Epithelial cell of esophagus (primary cell): Measurements from ENCODE around the gene SRSF5.

Experiments used
- DNase-seq: peaks from one replicate; pipeline ENCODE4 v3.0.0; 2010; ENCODE audit warnings: low read depth
- H3K4me3 ChIP-seq: 2 replicates; pipeline ENCODE4 v1.5.1; 2011; ENCODE audit warnings: mild to moderate bottlenecking, low read length, control low read depth
- TF ChIP-seq, protein P1 (sequence below): IDR thresholded peaks from 2 replicates; pipeline ENCODE4 v1.5.1; 2011; ENCODE audit warnings: low read depth, mild to moderate bottlenecking, low read length, control low read depth, inconsistent platforms; ENCODE audit not compliant: insufficient read depth; ENCODE audit errors: missing control alignments

SRSF5 gene

DNA sequence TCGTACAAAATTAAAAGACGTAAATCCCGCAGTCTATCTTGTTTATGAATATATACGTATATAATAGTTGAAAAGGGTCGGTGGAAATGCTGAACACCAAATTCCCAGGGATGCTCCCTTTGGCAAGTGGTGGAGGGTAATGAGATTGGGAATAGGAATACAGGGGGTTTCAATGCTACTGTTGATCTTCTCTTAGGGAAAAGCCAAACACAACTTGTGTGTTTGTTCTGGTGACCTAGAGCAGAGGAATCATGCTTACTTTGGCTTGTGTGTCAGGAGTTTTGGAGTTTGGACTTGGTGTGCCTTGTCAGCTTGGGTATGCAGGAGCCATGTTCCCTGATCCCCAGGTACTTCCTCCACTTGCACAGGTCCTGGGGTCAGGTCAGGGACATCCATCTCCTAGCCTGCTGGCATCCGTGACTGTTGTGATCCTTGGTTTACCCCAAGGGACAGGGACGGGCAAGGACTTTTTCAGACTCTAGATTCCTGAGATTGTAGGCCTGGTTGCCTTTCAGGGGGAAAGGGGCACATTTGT lies 26.0 kb downstream of the SRSF5 start:
- TF ChIP-seq, protein P1, sequence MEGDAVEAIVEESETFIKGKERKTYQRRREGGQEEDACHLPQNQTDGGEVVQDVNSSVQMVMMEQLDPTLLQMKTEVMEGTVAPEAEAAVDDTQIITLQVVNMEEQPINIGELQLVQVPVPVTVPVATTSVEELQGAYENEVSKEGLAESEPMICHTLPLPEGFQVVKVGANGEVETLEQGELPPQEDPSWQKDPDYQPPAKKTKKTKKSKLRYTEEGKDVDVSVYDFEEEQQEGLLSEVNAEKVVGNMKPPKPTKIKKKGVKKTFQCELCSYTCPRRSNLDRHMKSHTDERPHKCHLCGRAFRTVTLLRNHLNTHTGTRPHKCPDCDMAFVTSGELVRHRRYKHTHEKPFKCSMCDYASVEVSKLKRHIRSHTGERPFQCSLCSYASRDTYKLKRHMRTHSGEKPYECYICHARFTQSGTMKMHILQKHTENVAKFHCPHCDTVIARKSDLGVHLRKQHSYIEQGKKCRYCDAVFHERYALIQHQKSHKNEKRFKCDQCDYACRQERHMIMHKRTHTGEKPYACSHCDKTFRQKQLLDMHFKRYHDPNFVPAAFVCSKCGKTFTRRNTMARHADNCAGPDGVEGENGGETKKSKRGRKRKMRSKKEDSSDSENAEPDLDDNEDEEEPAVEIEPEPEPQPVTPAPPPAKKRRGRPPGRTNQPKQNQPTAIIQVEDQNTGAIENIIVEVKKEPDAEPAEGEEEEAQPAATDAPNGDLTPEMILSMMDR: no peak
- DNase-seq: no peak
- H3K4me3 ChIP-seq: no peak overlapping the region

DNA sequence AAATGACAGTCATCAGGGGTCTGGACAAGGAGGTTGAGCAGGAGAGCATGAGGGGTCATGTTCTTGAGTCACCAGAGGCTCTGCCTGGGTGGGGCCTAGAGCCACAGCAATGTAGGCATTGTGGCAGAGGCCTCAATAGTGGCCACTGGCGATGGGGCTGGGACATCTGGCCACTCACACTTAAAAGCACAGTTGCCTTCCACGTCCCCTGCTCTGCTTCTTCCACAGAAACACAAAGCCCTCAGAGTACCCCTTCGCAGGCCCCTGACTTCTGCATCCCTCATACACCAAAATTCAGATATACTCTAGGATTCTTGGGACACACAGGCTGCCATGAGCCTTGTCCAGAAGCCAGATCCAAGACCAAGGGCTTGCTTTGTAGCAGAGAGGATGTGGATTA lies 27.8 kb downstream of the SRSF5 start:
- H3K4me3 ChIP-seq: no peak overlapping the region
- no peak for DNase-seq
- TF ChIP-seq, protein P1: no peak

DNA sequence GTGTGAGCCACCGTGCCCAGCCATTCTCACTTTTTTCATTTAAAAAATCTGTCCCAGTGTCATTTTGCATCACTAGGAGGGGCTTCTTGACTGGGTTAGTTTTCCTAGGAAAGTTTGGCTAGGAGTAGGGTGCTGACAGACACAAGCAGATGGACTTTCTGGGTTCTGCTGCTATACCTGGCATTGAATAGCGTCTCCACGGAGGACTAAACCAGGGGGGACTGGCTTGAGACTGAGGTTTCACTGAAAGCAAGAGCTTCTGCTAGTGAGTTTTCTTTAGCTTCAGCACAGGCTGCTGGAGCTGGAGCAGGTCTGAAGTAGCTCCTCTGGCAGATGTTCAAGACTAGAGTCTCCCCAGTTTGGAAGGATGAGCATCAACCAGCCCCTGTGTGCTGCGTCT lies 28.7 kb downstream of the SRSF5 start:
- no peak overlapping the region for H3K4me3 ChIP-seq
- DNase-seq: no peak
- TF ChIP-seq, protein P1: no peak

DNA sequence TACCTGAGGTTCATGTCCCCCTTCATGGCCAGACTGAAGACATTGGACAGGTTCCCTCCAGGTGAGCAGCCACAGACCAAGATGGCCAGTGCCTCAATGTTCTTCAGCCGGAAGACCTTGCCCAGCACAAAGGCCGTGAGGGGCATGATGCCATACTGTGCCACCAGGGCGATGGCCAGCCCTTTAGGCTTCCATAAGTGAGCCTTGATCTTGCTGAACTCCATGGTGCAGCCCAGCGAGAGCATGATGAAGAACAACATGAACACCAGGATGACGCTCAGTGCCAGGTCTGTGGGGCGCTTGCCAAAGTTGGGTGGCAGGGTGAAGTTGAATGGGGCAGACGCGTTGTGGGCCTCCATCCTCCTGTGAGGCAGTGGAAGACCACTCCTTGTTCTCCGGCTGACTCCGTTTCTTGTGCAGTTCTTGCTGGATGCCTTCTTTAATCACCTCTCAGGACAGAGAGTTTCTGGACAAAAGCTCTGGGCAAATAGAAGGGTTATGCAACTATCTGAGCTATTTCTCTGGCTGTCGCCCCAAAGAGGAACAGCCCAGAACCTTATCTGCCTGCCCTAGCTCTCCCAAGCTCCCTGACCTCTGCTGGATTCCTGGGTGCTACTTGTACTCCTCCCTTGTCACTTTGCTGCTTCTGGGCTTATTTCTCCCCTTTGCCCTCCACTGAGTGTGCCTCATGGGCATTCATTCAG lies 30.0 kb downstream of the SRSF5 start, which contains the start of gene SLC10A1:
Gene SLC10A1, minus strand, starts transcription at position 445 of the 704 bp plus-strand sequence. Its CDS starts 86 bp downstream, at position 359.
- no peak within 1 kb of the TSS for H3K4me3 ChIP-seq
- TF ChIP-seq, protein P1: no peak
- DNase-seq: no peak

DNA sequence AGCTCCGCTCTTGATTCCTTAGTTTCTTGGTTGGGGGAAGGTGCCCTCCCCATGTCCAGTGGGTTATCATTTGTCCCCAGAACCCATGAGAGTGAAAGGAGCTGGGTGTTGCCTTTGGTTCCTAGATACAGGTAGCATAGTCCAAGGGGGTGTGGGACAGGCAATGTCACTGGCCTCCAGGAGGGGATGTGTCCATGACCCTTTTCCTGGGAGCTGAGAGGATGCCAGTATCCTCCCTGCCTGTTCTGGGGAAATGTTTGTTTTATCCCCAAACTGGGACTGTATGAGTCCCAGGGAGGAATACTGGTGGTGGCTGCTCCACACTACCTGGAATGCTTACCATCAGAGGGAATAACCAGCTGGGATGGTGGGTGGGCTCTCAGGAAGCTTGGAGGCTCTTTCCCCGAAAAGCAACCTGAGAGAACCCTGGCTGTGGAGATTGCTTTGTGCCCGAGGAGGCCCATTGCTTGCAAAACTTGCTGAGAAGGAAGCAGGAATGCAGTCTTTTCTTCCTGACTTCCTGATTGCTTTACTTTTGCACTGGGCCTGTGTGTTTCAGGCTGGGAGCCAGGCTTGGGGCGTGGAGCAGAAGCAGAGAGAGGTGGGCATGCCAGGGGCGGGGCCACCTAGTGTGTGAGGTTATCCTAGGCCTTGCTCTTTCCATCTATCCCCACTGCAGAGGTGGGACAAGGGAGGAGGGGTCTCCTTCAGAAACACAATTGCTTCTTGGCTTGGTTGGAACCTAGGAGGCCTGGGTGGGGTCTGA lies 30.8 kb downstream of the SRSF5 start:
- no peak overlapping the region for H3K4me3 ChIP-seq
- TF ChIP-seq, protein P1: no peak
- DNase-seq: peak; percentile 16

DNA sequence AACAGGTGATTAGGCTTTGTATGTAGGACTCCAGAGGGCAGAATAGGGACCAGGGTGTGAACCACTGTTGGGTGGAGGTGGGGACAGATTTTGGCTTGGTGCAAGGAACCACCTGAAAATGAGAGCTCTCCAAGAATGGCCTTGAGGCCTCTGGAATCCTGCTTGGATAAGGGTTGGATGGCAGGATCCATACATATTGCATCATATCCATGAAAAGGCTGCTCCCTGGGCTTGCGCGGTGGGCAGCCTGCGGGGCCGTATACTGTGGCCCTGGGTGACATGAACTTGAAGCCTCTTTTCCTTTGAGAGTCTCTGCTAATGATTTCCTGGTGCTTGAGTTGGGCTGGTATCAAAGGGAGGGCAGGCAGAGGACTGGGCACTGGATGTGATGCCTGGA lies 31.4 kb downstream of the SRSF5 start:
- TF ChIP-seq, protein P1: no peak
- DNase-seq: no peak
- no peak overlapping the region for H3K4me3 ChIP-seq

- TF ChIP-seq, protein P1: peak; percentile 30
- peak; percentile 19 for DNase-seq
- H3K4me3 ChIP-seq: no peak overlapping the region
Measured at GRCh38 chr14:69803753-69804152, 36.8 kb downstream of the SRSF5 start.
